GM13977 (cell line): Measurements from ENCODE around the gene LGR6.
A peak's percentile ranks its signal among the peaks of the same experiment; 100 is the strongest.
"Not testable (repeated sequence)": the region's sequence is repeated elsewhere in the genome, so short reads cannot be mapped to it uniquely, and the experiment has no call there.

Experiments
- DNase-seq: peaks from one replicate; pipeline ENCODE4 v3.0.0; 2012; ENCODE audit warnings: low spot score
- in situ Hi-C: fragments of 300-500 bp; cut with MboI; formaldehyde crosslinking; loops from one replicate; pipeline ENCODE4 v1.12.0; 2022; ENCODE audit warnings: low sequenced_read_pairs, low pct_unique_long_range_greater_than_20kb, mixed read lengths, inconsistent platforms; ENCODE audit not compliant: unreplicated experiment
- TF ChIP-seq, protein P1 (sequence below): IDR thresholded peaks from 2 replicates; pipeline ENCODE4 v1.5.1; 2012; ENCODE audit warnings: mild to moderate bottlenecking, control low read depth; ENCODE audit not compliant: insufficient read depth; ENCODE audit errors: extremely low read depth, missing control alignments

LGR6 gene

DNA sequence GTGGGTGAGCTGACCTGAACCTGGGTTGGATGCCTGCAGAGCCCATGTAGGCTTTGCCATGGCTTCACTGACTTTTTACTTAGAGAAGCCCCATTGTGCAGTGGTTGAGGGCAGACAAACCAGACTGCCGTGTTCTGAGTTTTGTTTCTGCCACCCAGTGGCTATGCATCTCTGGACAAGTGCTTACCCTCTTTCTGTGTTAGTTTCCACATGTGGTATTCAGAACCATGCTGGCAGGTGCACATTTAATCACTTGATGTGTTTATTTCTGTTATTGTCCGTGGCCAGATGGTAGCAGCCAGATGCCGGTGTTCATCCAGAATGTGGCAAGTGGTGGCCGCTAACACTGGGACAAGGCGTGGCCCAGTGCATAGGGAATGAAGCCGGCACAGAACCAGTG, 22.9 kb upstream of the LGR6 start:
- no peak for DNase-seq
- in situ Hi-C loops: no loop called here
- TF ChIP-seq, protein P1, sequence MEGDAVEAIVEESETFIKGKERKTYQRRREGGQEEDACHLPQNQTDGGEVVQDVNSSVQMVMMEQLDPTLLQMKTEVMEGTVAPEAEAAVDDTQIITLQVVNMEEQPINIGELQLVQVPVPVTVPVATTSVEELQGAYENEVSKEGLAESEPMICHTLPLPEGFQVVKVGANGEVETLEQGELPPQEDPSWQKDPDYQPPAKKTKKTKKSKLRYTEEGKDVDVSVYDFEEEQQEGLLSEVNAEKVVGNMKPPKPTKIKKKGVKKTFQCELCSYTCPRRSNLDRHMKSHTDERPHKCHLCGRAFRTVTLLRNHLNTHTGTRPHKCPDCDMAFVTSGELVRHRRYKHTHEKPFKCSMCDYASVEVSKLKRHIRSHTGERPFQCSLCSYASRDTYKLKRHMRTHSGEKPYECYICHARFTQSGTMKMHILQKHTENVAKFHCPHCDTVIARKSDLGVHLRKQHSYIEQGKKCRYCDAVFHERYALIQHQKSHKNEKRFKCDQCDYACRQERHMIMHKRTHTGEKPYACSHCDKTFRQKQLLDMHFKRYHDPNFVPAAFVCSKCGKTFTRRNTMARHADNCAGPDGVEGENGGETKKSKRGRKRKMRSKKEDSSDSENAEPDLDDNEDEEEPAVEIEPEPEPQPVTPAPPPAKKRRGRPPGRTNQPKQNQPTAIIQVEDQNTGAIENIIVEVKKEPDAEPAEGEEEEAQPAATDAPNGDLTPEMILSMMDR: no peak

DNA sequence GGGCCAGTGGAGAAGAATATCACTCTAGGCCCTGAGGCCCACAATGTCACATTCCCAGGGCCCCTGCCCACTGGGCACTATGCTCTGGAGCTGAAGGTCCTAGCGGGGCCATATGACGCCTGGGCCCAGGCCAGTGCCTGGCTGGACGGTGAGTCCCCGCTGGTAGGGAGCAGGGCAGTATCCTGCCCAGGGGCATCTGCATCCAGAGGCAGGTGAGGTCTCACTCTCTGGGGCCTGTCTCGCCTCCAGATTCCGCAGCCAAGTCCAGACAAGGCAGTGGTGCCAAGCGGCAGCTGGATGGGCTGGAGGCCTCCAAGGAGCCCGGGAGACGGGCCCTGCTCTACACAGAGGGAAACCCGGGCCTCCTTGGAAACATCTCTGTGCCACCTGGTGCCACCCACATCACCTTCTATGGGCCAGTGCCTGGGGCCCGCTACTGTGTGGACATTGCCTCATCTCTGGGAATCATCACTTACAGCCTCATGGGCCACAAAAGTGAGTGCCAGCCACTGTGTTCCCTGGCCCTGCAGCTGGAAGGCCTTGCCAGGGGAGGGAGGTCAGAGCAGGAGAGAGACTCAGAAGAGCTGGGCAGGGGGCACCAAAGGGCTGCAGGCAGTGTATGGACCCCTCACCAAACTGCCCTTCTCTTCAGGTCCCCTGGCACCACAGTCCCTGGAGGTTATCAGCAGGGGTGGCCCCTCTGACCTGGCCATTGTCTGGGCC, 22.1 kb upstream of the LGR6 start:
- in situ Hi-C loops: no loop called here
- DNase-seq: no peak
- TF ChIP-seq, protein P1: no peak

DNA sequence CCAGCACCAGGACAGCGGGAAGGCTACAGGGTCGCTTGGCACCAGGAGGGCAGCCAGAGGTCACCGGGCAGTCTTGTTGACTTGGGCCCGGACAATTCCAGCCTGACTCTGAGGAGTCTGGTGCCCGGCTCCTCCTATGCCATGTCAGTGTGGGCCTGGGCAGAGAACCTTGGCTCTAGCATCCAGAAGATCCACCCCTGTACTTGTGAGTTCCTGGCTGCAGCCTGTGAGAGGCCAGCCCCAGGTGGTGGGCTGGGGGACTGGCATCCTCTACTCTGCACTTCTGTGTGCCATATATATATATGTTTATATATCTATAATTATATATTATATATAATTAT, 21.6 kb upstream of the LGR6 start:
- TF ChIP-seq, protein P1: no peak
- in situ Hi-C loops: no loop called here
- no peak for DNase-seq

DNA sequence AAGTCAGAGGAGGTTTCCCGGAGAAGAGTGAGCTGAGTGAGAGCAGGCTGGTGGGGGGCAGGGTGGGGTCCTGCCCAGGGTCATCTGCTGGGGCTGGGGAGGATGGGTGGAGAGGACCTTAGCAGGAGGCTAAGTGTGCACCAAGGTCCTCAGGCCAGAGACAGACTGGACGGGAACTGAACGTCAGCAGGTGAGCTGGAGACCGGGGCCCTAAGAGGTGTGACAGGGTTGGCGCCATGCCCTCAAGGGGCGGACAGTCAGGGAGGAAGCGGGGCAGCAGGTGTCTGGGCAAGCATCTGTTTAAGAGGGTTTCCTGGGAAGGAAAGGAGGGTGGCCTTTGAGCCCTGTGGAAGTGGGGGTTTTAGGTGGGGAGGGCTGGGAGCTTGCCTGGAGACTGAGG, 19.6 kb upstream of the LGR6 start:
- in situ Hi-C loops: no loop called here

DNA sequence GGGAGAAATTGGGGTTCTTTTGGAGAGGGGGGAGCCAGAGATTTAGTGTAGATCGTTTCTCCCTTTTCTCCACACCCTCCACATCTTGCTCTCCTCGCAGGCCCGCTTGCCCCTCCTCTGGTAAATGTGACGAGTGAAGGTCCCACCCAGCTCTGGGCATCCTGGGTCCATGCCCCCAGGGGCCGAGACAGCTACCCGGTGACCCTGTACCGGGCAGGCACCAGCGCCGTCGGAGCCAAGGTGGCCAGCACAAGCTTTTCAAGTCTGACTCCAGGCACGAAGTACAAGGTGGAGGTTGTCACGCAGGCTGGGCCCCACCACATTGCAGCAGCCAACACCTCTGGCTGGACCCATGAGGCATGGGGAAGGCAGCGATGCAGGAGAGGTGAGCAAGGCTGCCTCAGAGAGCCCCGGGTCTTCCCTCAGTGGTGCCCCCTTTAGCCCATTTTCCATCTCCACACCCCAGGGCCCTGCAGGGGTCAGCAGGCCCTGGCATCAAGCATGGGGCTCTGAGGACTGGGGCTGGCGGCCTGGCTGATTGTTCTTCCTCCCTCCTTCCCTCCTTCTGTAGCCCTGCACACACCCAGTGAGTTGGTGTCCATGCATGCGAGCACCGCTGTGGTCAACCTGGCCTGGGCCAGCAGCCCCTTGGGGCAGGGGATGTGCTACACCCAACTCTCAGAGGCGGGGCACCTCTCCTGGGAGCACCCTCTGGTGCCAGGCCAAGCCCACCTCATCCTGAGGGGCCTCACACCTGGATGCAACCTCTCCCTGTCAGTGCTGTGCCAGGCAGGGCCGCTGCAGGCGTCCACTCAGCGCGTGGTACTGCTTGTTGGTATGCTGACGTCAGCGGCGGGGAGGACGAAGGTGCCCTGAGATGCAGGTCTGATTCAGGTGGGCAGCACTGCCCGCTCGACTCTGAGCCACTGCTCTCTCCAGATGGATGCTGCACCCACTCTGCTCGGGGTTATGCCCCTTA, 16.4 kb upstream of the LGR6 start:
- DNase-seq: no peak
- TF ChIP-seq, protein P1: no peak
- in situ Hi-C loops: loop anchor here (25.0 kb wide), 1 partner anchor 535 kb away; the partner anchor contains the start of gene SYT2

More for the DNA sequence above, 19.6 kb upstream of the LGR6 start:
- DNase-seq: no peak
- TF ChIP-seq, protein P1: no peak

DNA sequence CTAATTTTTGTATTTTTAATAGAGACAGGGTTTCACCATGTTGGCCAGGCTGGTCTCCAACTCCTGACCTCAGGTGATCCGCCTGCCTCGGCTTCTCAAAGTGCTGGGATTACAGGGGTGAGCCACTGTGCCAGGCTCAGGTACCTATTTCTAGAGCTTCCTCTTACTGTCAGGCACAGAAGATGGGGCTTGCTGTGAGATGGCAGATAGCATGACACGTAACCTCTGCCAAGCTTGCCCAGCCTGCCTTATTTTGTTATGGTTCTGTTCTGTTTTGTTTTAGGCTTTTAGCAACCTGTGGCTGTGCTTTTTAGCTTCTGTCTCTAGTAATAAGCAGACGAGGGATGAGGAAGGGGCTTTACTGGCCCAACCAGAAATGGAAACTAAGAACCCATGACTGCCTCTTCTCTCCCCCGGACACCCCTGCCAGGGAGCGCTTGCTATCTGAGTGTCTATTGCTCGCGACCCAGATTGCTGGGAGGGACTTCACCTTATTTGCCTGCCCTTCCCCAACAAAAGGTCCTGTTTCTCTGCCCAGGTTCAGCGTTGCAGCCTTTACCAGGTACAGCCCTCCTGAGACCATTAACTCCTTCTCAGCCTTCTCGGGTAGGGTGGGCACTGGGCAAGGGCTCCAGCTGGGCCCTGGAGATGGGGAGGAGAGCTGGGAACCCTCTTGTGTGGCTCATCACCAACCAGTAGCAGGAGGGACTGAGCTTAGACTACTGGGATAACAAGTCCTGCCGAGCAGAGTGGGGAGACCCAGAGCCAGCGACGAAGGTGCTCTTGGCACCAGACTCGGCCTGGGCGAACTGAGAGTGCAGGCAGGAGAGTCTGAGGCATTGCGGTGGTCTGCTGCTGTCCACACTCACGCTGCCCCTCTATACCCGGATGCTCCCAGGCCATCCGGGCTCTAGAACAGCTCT, 13.5 kb upstream of the LGR6 start:
- TF ChIP-seq, protein P1: no peak
- peak; percentile 60 for DNase-seq
- in situ Hi-C loops: loop anchor here (25.0 kb wide), 1 partner anchor 532 kb away; the partner anchor contains the start of gene SYT2

DNA sequence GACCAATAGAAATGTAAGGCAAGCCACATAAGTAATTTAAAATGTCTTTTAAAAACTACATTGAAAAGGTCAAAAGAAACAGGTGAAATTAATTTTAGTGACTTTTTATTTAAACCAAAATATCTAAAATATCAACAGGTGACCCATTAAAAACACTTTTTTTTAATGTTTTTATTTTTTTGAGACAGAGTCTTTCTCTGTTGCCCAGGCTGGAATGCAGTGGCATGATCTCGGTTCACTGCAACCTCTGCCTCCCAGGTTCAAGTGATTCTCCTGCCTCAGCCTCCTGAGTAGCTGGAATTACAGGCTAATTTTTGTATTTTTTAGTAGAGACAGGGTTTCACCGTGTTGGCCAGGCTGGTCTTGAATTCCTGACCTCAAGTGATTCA, 12.9 kb upstream of the LGR6 start:
- in situ Hi-C loops: loop anchor here (25.0 kb wide), 1 partner anchor 532 kb away; the partner anchor contains the start of gene SYT2
- not testable (repeated sequence) for DNase-seq
